Superior temporal gyrus (tissue), 1 donor: Measurements from ENCODE around the gene KCTD20.

Experiments
- DNase-seq: peaks from one replicate; pipeline ENCODE4 v3.0.0-alpha.2; 2016; ENCODE audit errors: extremely low spot score

KCTD20 gene

GRCh38 chr6:36492621-36493020 lies 49.8 kb downstream of the KCTD20 start:
- DNase-seq: no peak

DNA sequence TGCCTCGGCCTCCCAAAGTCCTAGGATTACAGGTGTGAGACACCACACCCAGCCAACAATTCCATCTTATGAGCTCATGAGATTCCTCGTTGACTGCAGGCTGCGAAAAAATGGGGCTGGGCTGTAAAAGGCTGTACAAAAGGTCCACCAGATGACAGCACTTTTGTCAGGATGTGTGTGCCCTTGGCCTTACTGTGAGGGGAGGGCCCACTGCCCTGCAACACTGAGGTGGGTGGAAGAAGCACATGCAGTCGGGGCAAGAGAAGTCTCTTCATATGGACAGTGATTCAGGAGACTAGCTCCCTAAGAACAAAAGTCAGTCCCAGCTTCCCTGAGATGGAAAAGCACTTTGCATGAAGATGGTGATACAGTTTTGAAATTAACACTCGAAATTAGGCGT lies 50.5 kb downstream of the KCTD20 start:
- DNase-seq: no peak

DNA sequence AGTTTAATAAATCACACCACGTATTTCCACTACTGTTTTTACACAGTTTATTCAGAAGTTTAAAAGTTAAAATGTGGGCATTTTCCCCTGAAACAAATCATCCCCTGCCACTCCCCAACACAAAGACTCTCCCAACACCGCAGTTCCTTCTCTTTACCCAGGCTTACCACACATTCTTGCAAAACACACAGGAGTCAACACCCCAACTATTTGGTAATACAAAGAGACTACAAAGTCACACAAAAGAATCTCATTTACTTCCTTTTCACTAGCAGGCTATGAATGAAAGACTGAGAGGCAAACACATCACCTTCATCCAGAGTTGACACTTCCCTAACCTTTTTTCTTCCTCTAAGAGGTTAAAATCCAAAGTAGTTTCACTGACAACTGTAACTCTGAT lies 51.1 kb downstream of the KCTD20 start:
- DNase-seq: no peak

DNA sequence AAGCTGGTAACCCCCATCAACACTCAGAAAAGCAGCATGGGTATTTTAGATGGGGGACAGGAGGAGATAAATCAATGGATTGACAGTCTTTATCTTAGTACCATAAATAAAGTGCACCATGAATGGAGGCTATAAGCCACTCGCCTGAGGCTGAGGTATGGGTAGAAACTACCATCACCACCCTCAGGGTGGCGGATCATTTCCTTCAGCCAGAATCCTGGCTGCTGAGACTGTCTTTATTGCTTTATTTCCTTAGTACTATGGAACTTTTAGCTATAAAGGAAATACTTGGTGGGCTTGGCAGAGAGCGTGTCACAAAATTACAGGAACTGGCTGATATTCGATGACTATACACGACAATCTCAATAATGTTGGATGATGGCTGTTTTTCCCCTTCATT lies 52.3 kb downstream of the KCTD20 start:
- DNase-seq: no peak

- no peak for DNase-seq
Observed at GRCh38 chr6:36499918-36500317, 57.1 kb downstream of the KCTD20 start.

DNA sequence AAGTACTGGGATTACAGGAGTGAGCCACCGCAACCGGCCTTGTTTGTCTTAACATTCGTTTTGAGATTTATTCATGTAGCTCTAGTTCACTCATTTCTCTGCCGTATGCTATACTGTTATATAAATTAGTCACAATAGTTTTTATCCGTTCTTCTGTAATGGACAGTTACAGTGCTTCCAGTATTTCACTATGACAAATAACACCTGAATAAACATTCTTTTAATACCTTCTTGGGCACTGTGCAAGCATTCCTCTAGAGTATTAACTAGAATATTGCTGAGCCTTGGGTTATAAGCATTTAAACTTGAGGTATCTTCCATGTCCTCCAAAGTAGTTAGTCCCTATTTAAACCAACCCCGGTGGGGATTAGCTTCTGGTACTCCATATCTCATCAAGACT lies 58.9 kb downstream of the KCTD20 start:
- DNase-seq: no peak

GRCh38 chr6:36504181-36504580 lies 61.4 kb downstream of the KCTD20 start:
- no peak for DNase-seq

GRCh38 chr6:36504982-36505381 lies 62.2 kb downstream of the KCTD20 start:
- DNase-seq: no peak

DNA sequence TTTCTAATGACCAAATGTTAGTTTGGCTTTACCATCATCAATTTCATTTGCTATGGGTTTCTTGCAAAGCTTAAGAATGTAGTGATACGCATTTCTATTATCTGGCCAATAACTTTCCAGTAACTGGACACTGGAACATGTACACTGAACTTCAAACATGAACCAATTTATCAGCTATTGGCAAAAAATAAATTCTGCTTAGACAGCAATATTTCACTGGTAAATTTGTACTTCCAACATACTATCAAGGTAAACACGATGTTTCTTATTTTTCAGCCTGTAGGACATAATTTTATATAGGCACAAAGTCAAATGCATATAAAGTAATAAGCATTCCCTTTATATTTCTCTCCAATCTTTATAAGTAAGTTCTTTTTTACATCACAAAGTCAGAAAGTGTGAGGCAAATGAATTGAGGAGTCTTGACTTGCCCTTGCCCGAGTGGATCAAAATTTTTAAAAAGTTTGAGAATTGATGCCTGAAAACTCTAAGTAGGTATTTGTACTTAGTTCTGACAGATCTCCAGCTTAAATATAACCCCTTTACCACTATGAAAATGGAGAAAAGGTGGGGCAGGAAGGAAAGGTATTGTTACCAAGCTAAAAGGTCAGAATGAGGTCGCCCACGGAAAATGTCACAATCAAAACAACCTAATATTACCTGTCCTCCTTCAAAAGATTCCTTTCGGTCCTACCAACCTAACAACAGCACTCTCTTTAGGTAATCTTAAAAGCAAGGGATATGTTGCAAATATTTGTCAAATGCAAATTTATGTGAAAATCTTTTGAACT lies 63.1 kb downstream of the KCTD20 start:
- DNase-seq: no peak

DNA sequence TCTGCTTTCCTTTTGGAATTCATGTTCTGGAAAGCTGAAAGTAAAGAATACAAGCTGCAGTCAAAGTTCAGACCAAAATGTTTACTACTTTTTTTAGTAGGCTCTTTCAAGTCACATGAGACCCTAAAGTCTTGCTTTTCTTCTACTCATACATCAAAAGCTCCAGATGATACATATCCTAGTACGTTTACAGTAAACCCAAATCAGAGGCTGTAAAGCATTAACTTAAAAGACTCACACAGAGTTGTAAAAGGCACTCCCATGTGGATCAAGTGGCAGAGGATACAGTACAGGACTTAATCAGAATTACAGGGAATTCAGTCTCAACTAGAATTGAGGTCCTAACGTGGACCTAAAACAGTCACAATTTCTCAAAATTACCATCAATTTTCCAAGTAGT lies 63.8 kb downstream of the KCTD20 start:
- no peak for DNase-seq

- no peak for DNase-seq
Observed at GRCh38 chr6:36508532-36508931, 65.7 kb downstream of the KCTD20 start.

GRCh38 chr6:36510365-36510764 lies 67.6 kb downstream of the KCTD20 start:
- DNase-seq: no peak

DNA sequence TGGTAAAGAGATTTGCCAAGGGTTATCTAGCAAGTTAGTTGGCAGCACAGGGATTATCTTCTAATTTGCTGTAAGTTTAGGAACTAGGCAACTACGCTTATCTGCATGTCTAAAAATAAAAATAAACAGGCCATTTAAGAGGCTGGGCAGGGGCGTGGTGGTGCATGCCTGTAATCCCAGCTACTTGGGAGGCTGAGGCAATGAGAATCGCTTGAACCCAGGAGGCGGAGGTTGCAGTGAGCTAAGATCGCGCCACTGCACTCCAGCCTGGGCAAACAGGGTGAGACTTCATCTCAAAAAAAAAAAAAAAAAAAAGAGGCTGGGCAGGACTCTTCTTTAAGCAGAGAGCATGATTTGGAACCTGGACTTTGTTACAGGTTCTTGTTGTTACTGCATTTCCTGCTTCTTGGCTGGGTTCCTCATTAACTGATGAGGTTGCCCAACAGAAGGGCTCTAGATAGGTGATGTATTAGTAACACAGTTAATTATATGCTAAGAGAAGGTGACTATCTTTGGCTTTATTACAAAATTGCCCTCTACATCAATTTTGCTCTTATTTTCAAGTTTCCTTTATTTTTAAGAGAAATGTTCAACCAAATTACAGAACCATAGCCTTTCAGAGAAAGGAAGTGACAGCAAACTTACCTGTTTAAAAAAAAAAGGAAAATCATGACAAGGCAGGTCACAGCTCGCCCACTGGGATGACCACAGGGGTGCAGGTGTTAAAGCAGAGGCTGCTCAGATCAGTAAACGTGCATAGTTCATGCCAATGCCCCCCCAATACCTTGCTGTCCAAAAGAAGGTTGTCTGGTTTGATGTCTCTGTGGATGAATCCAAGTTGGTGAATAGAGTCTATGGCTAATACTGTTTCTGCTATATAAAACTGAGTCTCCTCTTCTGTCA lies 72.0 kb downstream of the KCTD20 start:
- DNase-seq: no peak

- no peak for DNase-seq
Observed at GRCh38 chr6:36515844-36516243, 73.0 kb downstream of the KCTD20 start.

GRCh38 chr6:36516559-36516958 lies 73.8 kb downstream of the KCTD20 start:
- DNase-seq: no peak

GRCh38 chr6:36516988-36517387 lies 74.2 kb downstream of the KCTD20 start:
- DNase-seq: peak; percentile 30

- DNase-seq: no peak
Observed at GRCh38 chr6:36517408-36517807, 74.6 kb downstream of the KCTD20 start.

GRCh38 chr6:36519352-36519751 lies 76.6 kb downstream of the KCTD20 start:
- DNase-seq: no peak

DNA sequence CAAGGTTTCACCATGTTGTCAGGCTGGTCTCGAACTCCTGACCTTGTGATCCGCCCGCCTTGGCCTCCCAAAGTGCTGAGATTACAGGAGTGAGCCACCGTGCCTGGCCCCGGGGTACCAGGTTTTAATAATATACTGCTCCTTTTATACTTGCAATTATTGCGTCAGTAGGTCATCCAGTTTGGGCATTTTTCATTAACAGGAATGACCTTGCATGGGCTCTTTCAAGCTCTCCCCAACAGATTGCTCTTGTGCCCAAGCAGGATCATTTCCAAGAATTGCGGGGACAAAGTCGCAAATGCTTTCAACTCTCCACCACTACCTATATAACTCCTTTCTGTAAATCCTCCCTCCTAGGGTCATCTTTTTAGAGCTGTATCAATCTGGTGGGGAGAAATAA lies 80.7 kb downstream of the KCTD20 start:
- DNase-seq: no peak

DNA sequence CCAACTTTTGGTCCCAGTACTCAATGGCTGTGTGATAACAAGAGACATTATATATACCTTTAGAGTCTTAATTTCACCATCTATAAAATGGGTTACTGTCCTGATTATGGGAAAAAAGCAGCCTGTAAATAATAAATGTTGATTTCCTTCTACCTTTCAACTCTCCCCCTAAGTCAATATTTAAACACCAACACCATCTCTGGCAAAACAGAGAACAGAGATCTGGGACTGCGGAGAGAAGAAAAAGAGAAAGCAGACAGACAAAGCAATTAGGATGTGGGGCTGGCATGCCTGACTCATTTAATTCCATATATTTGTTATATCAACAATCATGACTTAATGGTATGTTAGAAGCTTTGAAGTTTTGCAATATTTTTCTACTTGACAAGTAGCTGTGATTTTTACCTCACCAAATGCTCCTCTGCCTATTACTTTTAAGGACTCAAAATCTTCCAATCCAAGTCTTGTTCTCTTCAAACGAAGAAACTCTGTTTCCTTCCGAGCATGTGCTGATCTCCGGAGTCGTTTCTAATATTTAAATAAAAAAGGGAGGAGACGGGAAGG lies 81.2 kb downstream of the KCTD20 start:
- no peak for DNase-seq

- DNase-seq: no peak
Observed at GRCh38 chr6:36524871-36525270, 82.1 kb downstream of the KCTD20 start.

DNA sequence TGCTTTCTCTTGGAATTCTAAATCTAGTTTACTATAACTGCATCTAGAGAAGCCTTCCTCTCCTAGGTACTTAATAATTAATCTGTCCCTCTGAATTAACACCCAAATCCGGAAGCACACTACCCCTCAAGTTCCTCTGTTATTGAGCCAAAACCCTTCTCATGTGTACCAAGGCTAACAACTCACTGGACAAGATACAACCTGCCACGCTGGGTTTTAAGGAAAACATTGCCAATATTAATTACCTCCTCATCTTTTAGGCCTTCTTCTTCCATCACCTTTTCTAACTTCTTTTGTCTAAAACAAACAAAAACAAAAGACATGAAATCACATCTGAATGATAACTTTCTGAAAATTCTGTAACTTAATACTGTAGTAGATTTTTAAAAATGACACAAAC lies 82.5 kb downstream of the KCTD20 start:
- DNase-seq: no peak

- no peak for DNase-seq
Observed at GRCh38 chr6:36526066-36526465, 83.3 kb downstream of the KCTD20 start.
